DND-41 (cell line): Measurements from ENCODE around the gene MYOM3.

Experiments
- ATAC-seq: fragments of 200-7000 bp; cut with Tn5 transposase; 3 replicates; pipeline ENCODE4 v1.9.1; 2021; ENCODE audit warnings: low read depth; ENCODE audit not compliant: insufficient read depth
- DNase-seq: peaks from one replicate; pipeline ENCODE4 v3.0.0-alpha.2; 2020
- H2AFZ ChIP-seq: 2 replicates; pipeline ENCODE4 v1.6.0; 2012; ENCODE audit warnings: low read depth, low read length
- H3K27ac ChIP-seq: 2 replicates; pipeline ENCODE4 v1.5.1; 2012; ENCODE audit warnings: low read length, inconsistent platforms
- H3K27me3 ChIP-seq: fragments of 200-600 bp; sonication (generic); 2 replicates; pipeline ENCODE4 v1.6.0; 2012; ENCODE audit warnings: low read length, mild to moderate bottlenecking, inconsistent platforms; ENCODE audit not compliant: insufficient read depth, poor library complexity
- H3K36me3 ChIP-seq: 2 replicates; pipeline ENCODE4 v1.5.1; 2012; ENCODE audit warnings: low read length, inconsistent platforms; ENCODE audit not compliant: insufficient read depth
- H3K4me1 ChIP-seq: 2 replicates; pipeline ENCODE4 v1.5.1; 2012; ENCODE audit warnings: mild to moderate bottlenecking, low read length; ENCODE audit not compliant: insufficient read depth
- H3K4me2 ChIP-seq: 2 replicates; pipeline ENCODE4 v1.6.0; 2012; ENCODE audit warnings: mild to moderate bottlenecking, moderate library complexity, low read length, inconsistent platforms; ENCODE audit not compliant: insufficient read depth
- H3K4me3 ChIP-seq, 2 experiments: fragments of 200-600 bp in 1 of 2; shearing (Covaris generic) in 1 of 2; 2 replicates each; pipeline ENCODE4 v1.5.1; 2012 to 2016; ENCODE audit warnings: inconsistent platforms in 2 of 2, low read length in 2 of 2, mild to moderate bottlenecking in 2 of 2, low read depth in 1 of 2, moderate library complexity in 1 of 2
- H3K79me2 ChIP-seq: 2 replicates; pipeline ENCODE4 v1.6.0; 2012; ENCODE audit warnings: low read length, inconsistent platforms; ENCODE audit not compliant: insufficient read depth
- H3K9ac ChIP-seq: 2 replicates; pipeline ENCODE4 v1.6.0; 2012; ENCODE audit warnings: low read depth, mild to moderate bottlenecking, inconsistent platforms, low read length, moderate library complexity
- H3K9me3 ChIP-seq: 2 replicates; pipeline ENCODE4 v1.5.1; 2012; ENCODE audit warnings: low read length, moderate library complexity, mild to moderate bottlenecking, inconsistent platforms; ENCODE audit not compliant: insufficient read depth, severe bottlenecking
- H4K20me1 ChIP-seq: 2 replicates; pipeline ENCODE4 v1.6.0; 2012; ENCODE audit warnings: low read length; ENCODE audit not compliant: insufficient read depth
- CTCF ChIP-seq: IDR thresholded peaks from 2 replicates; pipeline ENCODE4 v1.5.1; 2012; ENCODE audit warnings: borderline replicate concordance, low read length, moderate library complexity, mild to moderate bottlenecking; ENCODE audit not compliant: poor library complexity, severe bottlenecking; ENCODE audit errors: extremely low read depth
- EZH2 ChIP-seq: IDR thresholded peaks from 3 replicates; pipeline ENCODE4 v1.6.1; 2012; ENCODE audit warnings: borderline replicate concordance, low read depth, mild to moderate bottlenecking, moderate library complexity, low read length, inconsistent platforms; ENCODE audit not compliant: severe bottlenecking

The MYOM3 gene

GRCh38 chr1:24149866-24150233 lies 37.9 kb upstream of the MYOM3 start:
- H3K4me2 ChIP-seq: no peak overlapping the region
- no peak overlapping the region for H3K9ac ChIP-seq
- no peak for TF ChIP-seq EZH2
- no peak for TF ChIP-seq CTCF
- H3K79me2 ChIP-seq: no peaks in the 10 kb centered on the region
- no peaks in the 10 kb centered on the region for H3K36me3 ChIP-seq
- ATAC-seq (no peak), DNase-seq (no peak)
- H3K27ac ChIP-seq: no peak overlapping the region
- no peaks in the 10 kb centered on the region for H3K9me3 ChIP-seq
- H3K4me1 ChIP-seq: no peaks in the 10 kb centered on the region
- peaks cover 53% of the 10 kb centered on the region for H3K27me3 ChIP-seq
- H4K20me1 ChIP-seq: peaks cover 7% of the 10 kb centered on the region; the same call in 1 of the 2 replicates
- H2AFZ ChIP-seq: no peak overlapping the region
- H3K4me3 ChIP-seq: no peak overlapping the region

GRCh38 chr1:24147816-24148215 lies 35.9 kb upstream of the MYOM3 start:
- Histone ChIP-seq H3K4me3 (no peak overlapping the region), H3K27me3 (peaks cover 62% of the 10 kb centered on the region), H3K9me3 (no peaks in the 10 kb centered on the region), H3K9ac (no peak overlapping the region), H3K4me1 (no peaks in the 10 kb centered on the region), H2AFZ (no peak overlapping the region), H3K79me2 (no peaks in the 10 kb centered on the region), H3K27ac (no peak overlapping the region), H3K4me2 (no peak overlapping the region), H3K36me3 (no peaks in the 10 kb centered on the region), H4K20me1 (peaks cover 5% of the 10 kb centered on the region)
- DNase-seq (no peak), ATAC-seq (no peak)
- TF ChIP-seq CTCF: no peak
- TF ChIP-seq EZH2: no peak

DNA sequence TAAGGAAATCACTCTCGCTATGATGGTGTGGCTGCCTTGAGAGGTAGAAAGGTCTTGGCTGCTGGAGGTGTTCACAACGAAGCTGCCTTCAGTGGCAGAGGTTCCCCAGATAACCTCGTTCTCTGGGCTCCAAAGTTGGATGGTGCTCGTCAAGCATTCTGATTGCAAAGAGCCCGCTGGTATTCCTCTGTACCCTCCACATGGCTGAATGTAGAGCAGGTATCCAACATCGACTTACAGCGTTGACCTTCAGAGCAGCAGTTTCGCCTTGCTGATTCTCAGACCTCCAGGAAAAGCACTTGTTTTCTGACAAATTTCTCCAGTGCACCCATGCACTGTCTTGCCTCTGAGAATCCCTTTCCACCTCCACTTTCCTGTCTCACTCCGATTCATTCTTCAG lies 35.3 kb upstream of the MYOM3 start:
- no peak overlapping the region for H3K27ac ChIP-seq
- no peak overlapping the region for H3K9ac ChIP-seq
- H3K36me3 ChIP-seq: no peaks in the 10 kb centered on the region
- ATAC-seq (no peak), DNase-seq (no peak)
- H2AFZ ChIP-seq: no peak overlapping the region
- H4K20me1 ChIP-seq: peaks cover 6% of the 10 kb centered on the region; the same call in 1 of the 2 replicates
- H3K79me2 ChIP-seq: no peaks in the 10 kb centered on the region
- no peak overlapping the region for H3K4me3 ChIP-seq
- no peaks in the 10 kb centered on the region for H3K4me1 ChIP-seq
- no peak overlapping the region for H3K4me2 ChIP-seq
- no peaks in the 10 kb centered on the region for H3K9me3 ChIP-seq
- peaks cover 58% of the 10 kb centered on the region for H3K27me3 ChIP-seq
- no peak for TF ChIP-seq EZH2
- TF ChIP-seq CTCF: no peak
